ENCODE results near the gene OR2C1.

- no peak for TF ChIP-seq CTCF (IDR thresholded peaks at IDR 0.05)
- no peak for TF ChIP-seq POLR2A (IDR thresholded peaks at IDR 0.05)
These were observed 8.1 kb downstream of the OR2C1 start for GRCh38 chr16:3363793-3364192.

Data from body of pancreas (tissue), 4 donors.